Cerebellar cortex (tissue), 1 donor: ENCODE data around the gene CFAP92.
A peak's percentile ranks its signal among the peaks of the same experiment; 100 is the strongest.

Experiments
- DNase-seq: peaks from one replicate; pipeline ENCODE4 v3.0.0-alpha.2; 2015; ENCODE audit warnings: low spot score

The CFAP92 gene

DNA sequence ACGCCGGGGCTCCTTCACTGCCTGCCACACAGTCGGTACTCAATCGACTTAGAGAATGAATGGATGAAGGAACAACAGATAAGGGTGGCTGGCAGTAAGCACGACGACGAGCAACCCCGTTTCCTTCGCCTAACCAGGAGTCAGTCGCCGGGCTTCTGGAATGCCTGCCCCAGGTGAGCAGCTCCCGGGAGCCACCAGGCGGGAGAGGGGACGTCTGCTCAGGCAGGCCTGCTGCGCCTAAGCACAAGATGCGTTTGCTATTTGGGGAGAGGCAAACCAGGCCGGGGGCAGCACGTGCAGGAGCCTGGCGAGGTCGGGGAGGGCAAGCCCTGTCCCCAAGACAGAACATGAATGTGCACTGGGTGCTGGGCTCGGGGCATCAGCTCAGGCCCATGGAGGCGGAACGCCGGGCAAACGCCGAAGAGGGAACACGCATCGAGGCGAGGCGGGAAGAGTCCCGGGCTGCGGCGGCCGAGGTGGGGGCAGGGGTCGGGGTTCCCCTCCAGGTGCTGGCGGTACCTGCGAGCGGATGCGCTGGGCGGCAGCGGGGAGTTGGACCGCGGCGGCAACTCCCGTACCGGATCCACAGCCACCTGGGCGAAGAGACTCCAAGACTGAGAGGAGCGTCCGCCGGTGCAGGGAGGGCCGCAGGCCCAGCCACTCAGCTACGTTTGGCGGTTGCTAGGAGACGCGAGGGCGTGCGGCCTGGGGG lies at the start of gene CFAP92:
CFAP92 (minus strand) TSS at position 616 of the 712 bp plus-strand sequence. CDS start 772 bp downstream, outside the sequence.
- peak; percentile 88 for DNase-seq

GRCh38 chr3:129040579-129041300 lies 46.9 kb upstream of the CFAP92 start:
- DNase-seq, result no peak

DNA sequence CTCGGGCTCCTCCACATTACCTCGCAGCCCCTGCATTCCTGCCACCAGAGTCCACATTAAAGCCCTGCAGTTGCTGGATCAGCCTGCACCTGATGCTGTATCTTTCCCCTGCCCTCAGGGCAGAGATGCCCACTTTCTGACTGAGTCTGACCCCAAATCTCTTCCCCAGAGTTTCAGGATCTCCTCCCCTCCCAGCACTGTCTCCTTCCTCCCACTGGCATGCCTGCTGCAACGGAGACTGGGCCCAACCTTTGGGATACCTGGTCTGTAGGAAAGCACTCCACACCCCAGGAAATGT lies 46.1 kb upstream of the CFAP92 start:
- DNase-seq, result no peak

- no peak for DNase-seq
These were observed 45.6 kb upstream of the CFAP92 start for GRCh38 chr3:129039271-129040038.

- no peak for DNase-seq
These were observed 44.4 kb upstream of the CFAP92 start for GRCh38 chr3:129038121-129038855.

GRCh38 chr3:129037093-129037419 lies 43.2 kb upstream of the CFAP92 start:
- DNase-seq, result no peak

GRCh38 chr3:129036222-129037092 lies 42.6 kb upstream of the CFAP92 start:
- DNase-seq, result no peak

GRCh38 chr3:129035360-129036221 lies 41.7 kb upstream of the CFAP92 start:
- no peak for DNase-seq

GRCh38 chr3:129034642-129035041 lies 40.8 kb upstream of the CFAP92 start:
- DNase-seq, result no peak

DNA sequence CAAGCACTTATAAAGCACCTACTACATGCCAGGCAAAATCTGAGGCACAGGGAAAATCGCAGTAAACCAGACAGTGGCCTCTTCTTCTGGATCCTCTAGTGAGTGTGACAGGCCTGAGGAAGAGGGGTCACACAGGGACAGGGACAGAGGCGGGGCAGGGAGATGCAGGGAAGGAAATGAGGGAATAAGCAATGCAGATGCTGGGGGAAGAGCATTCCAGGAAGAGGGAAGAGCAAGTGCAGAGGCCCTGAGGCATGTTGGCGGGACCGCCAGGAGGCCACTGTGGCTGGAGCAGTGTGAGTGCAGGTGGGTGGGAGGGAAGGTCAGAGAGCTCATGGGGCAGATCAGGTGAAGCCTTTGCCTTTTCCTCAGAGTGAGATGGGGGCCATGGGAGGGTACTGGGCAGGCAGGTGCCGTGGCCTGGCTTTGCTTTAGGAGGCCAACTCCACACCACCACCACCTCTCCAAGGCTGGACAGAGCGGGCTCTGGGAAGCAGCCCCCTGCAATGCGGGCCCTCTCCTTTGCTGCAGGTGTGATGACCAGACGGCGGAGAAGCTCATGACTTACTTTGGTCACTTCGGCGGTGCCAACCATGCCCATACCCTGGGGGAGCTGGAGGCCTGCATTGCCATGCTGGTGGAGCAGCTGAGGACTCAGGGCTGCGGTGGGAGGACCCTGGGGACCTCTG lies 39.9 kb upstream of the CFAP92 start:
- no peak for DNase-seq

DNA sequence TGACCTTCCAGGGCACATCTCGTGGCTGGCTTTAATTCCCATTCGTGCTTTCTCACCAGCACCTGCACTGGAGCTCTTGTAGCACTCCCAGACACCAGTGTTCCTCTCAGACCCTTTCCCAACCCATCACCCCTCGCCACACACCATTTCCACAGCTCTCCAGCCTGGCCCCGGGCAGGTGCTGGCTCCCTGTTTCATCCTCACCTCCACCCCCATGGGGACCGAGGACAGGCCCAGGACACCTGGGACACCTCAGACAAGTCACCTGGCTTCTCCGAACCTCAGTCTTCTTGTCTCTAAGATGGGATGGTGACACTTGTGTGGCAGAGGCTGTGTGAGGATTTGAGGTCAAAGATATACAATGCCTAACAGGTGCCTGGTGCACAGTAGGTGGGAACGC lies 39.3 kb upstream of the CFAP92 start:
- DNase-seq, result no peak

GRCh38 chr3:129032716-129033115 lies 38.8 kb upstream of the CFAP92 start:
- DNase-seq, result no peak

DNA sequence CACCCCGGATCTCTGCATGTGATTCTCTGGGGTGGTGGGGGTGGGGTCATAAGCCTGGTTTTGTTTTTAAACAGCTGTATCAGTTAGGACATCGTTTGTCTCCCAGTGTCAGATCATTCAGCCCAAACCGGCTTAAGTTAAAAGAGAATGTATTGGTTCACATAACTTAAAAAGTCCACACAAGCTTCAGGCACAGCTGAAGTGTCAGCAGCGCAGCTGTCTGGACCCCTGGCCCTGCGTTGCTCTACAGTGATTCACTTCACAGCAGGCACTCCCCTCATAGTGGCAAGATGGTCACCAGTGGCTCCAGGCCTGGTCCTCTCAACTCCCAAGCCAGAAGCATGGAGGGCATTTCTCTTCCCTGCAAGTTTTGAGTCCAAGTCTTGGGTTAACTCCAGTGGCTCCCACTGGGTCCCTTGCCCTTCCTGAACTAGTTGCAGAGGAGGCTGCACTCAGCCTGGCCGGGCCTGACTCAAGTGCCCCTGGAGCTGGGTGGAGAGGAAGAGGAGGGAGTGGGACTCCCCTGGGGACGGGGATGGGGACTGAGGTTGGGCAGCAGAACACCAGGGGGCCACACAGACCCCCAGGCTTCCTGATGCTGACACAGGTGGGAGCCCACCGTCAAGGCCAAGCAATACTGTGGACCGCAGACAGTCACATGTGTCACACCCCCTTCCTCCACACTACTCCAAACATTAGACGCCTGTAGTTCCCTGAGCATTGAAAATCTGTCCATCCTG lies 37.8 kb upstream of the CFAP92 start:
- DNase-seq, result no peak

DNA sequence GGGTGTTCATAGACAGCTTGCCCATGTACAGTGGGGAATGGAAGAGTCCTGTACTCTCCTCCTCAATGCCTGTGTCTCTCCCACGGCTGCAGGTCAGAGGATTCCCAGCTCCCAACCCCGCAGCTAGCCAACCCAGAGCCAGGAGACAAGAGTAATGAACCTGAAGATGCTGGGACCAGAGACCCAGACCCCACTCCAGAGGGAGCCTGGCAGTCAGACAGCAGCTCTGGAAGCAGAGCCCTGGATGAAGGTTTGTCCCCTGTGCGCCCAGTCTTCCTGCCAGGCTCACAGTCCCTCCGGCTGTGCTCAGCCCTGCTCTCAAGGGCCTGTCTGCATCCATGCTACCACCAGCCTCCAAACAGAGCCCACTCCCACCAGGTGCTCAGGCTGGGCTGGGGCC lies 36.7 kb upstream of the CFAP92 start:
- DNase-seq, result no peak

- no peak for DNase-seq
These were observed 35.0 kb upstream of the CFAP92 start for GRCh38 chr3:129028866-129029265.

DNA sequence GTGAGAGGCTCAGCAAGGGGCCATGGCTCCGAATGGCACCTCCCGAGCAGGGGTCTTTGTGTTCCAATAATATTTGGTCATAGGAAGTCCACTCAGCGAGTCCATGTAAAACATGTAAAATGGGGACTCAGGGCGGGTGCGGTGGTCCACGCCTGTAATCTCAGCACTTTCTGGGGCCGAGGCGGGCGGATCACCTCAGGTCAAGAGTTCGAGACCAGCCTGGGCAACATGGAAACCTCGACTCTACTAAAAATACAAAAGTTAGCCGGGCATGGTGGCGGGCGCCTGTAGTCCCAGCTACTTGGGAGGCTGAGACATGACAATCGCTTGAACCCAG lies 33.6 kb upstream of the CFAP92 start:
- DNase-seq, result no peak

- DNase-seq, result peak; percentile 88
These were observed 33.1 kb upstream of the CFAP92 start for GRCh38 chr3:129026728-129027543.

DNA sequence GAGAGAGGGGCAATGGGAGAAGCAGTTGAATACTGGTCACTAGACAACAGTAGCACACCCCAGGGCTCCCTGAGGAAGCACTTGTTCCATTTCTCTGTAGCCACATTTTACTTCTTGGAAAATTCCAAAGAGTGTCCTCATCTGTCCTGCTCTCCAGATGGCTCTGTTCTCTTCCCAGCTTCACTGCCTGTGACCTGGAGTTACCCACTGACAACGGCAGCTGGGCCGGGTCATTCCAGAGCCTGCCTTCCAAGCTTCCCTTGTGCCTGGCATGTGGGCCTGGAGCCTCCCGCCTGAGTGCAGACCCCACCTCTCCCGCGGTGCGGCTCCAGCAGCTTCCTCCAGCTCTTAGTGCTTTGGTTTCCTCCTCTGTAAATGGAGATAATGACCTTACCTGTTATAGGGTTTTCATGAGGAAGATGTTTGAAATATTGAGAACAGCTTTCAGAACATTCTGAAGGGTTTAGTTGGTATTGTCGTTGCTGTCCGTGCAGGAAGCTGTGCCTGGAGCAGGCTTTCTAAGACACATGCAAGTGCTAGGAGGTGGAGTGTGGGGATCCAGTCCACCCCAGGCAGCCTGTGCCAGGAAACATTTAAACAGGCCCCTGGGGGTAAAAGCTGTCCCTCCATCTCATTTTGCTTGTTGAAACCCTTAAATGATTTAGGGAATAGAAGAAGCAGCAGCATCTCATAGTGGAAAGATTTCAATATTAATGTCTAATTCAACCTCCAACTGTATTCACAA lies 32.0 kb upstream of the CFAP92 start:
- peak; percentile 64 for DNase-seq
